ENCODE data around the gene NRP2.

GRCh38 chr2:205657579-205657978 is 24.7 kb upstream of the NRP2 start:
- TF ChIP-seq TAF1 (conservative IDR thresholded peaks at IDR 0.05) (no peak), CTCF (IDR thresholded peaks at IDR 0.05; ENCODE audit: low read depth, low read length, missing input control) (no peak), GABPA (IDR thresholded peaks at IDR 0.05 in 1 of 2, conservative IDR thresholded peaks at IDR 0.05 in 1 of 2) (no peak), RXRA (IDR thresholded peaks at IDR 0.05) (no peak), SP1 (IDR thresholded peaks at IDR 0.05) (peak; percentile 30), FOXA1 (IDR thresholded peaks at IDR 0.05) (no peak), JUND (IDR thresholded peaks at IDR 0.05) (no peak), YY1 (IDR thresholded peaks at IDR 0.05) (no peak)
